ENCODE data around the gene PGAP3. TPM values are rescaled to one million over a fixed set of nuclear protein-coding genes. Genes with fewer than 3 reads are reported as not detected.
A peak's percentile ranks its signal among the peaks of the same experiment; 100 is the strongest.

PGAP3 gene
- total RNA-seq, 1 experiment from 2014 or later: 29.0 TPM

DNA sequence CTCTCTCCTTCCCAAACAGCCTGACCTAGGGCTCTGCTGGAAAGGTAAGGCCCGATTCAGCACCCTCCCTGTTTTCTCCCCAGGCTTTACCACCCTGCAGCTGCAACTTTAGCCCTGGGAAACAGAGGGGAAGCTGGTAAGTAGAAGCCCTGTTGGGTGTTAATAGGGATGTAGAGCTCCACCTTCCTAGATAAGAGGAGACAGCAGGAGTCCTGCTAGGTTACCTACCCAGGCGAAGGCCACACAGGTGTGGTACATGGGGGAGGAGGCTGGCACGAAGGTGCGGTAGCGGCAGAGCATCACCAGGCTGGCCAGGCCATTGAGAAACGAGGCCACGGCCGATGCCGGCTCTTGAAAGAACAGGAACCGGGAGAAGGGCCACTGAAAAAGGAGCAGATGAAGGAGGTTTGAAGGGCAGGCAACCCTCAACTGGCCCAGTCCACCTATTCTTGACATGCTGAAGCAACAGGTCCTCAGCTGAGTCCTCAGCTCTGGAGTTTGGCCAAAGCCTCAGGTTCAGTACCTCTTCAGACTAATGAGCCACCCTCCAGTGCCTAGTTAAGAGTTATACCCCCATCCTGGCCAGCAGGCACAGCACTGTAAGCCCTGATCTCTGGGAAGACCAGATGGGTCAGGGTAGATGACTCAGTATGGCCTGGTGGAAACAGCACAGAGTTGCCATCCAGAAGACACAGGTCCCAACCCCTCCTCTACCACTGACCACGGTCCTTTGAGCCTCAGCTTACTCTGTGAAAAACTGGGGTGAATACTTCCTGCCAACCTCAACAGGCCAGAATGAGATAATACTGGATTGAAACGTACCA lies 3.3 kb downstream of the PGAP3 start:
- no peak overlapping the region for H3K9ac ChIP-seq (ENCODE audit: extremely low read depth, insufficient read length, low read length)
- WGBS (ENCODE audit: extremely low coverage, insufficient read length, low lambda C conversion rate): no CpG with 5 or more reads among the region's 12 CpGs
- no peak for DNase-seq

More for the DNA sequence above, 3.3 kb downstream of the PGAP3 start:
- no peak overlapping the region for H2BK5ac ChIP-seq (ENCODE audit: insufficient read length, low read length)
- Mint-ChIP-seq H3K4me1 (peaks cover 26 to 29% of the 10 kb centered on the region in 2 experiments), H3K27ac (peak overlapping the region in 1 of 3 experiments; percentile 66; a peak in 1 of 7 replicates), H3K4me3 (no peak overlapping the region), H3K36me3 (ENCODE audit: insufficient read depth in 1 of 3, low read depth in 3 of 3) (peaks cover 9 to 41% (median 21%) of the 10 kb centered on the region in 3 experiments), H3K27me3 (ENCODE audit: low read depth) (no peaks in the 10 kb centered on the region), H3K9me3 (no peaks in the 10 kb centered on the region)
- H3K79me2 ChIP-seq (ENCODE audit: insufficient read depth, low read length): no peaks in the 10 kb centered on the region
- no peak overlapping the region for H3K14ac ChIP-seq (ENCODE audit: insufficient read depth, low read length)
- no peak overlapping the region for H2BK120ac ChIP-seq (ENCODE audit: low read depth, low read length, poor library complexity, severe bottlenecking)
- no peak overlapping the region for H3K56ac ChIP-seq (ENCODE audit: insufficient read length, low read depth, low read length)
- no peaks in the 10 kb centered on the region for H3K27me3 ChIP-seq (ENCODE audit: insufficient read depth, low read length)
- H3K4me1 ChIP-seq (ENCODE audit: insufficient read depth, low read length): peaks cover 7% of the 10 kb centered on the region
- no peaks in the 10 kb centered on the region for H4K20me1 ChIP-seq (ENCODE audit: control insufficient read depth, insufficient read depth, insufficient read length)
- no peak overlapping the region for H3K4ac ChIP-seq (ENCODE audit: low read depth, low read length)
- no peak overlapping the region for H3K18ac ChIP-seq (ENCODE audit: insufficient read length, low read depth, low read length)
- H4K91ac ChIP-seq (ENCODE audit: insufficient read length, low read depth, low read length): no peak overlapping the region
- TF ChIP-seq, protein P1, sequence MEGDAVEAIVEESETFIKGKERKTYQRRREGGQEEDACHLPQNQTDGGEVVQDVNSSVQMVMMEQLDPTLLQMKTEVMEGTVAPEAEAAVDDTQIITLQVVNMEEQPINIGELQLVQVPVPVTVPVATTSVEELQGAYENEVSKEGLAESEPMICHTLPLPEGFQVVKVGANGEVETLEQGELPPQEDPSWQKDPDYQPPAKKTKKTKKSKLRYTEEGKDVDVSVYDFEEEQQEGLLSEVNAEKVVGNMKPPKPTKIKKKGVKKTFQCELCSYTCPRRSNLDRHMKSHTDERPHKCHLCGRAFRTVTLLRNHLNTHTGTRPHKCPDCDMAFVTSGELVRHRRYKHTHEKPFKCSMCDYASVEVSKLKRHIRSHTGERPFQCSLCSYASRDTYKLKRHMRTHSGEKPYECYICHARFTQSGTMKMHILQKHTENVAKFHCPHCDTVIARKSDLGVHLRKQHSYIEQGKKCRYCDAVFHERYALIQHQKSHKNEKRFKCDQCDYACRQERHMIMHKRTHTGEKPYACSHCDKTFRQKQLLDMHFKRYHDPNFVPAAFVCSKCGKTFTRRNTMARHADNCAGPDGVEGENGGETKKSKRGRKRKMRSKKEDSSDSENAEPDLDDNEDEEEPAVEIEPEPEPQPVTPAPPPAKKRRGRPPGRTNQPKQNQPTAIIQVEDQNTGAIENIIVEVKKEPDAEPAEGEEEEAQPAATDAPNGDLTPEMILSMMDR (conservative IDR thresholded peaks at IDR 0.05): no peak
- H2BK20ac ChIP-seq (ENCODE audit: low read depth, low read length, poor library complexity, severe bottlenecking): no peak overlapping the region
- no peak overlapping the region for H4K8ac ChIP-seq (replicated peaks; ENCODE audit: insufficient read length, low read depth, low read length)
- H3K4me2 ChIP-seq (ENCODE audit: insufficient read depth, insufficient read length, low read length): no peak overlapping the region
- no peak overlapping the region for H2BK15ac ChIP-seq (ENCODE audit: low read depth, low read length)
- no peak overlapping the region for H2AK5ac ChIP-seq (ENCODE audit: insufficient read length, low read length)
- H3K9me3 ChIP-seq (ENCODE audit: control insufficient read depth, low read depth, low read length): no peaks in the 10 kb centered on the region
- H3T11ph ChIP-seq (ENCODE audit: low read length): no peak overlapping the region
- peaks cover 9% of the 10 kb centered on the region for H3K23me2 ChIP-seq (ENCODE audit: insufficient read length, low read depth, low read length, poor library complexity, severe bottlenecking)
- H4K5ac ChIP-seq (ENCODE audit: insufficient read length, low read depth, low read length): no peak overlapping the region
- H3K23ac ChIP-seq (ENCODE audit: insufficient read length, low read depth, low read length): no peak overlapping the region
- no peak overlapping the region for H2AFZ ChIP-seq (ENCODE audit: low read length)
- H3K27ac ChIP-seq (ENCODE audit: insufficient read length, low read depth, low read length): no peak overlapping the region
- no peak overlapping the region for H2BK12ac ChIP-seq (ENCODE audit: insufficient read length, low read depth, low read length)
- no peaks in the 10 kb centered on the region for H3K79me1 ChIP-seq (ENCODE audit: insufficient read depth, low read depth, low read length, poor library complexity, severe bottlenecking)
